Measurements from ENCODE around the gene SLC8A1. TPM values are rescaled to one million over a fixed set of nuclear protein-coding genes. Genes with fewer than 3 reads are reported as not detected.

Gene SLC8A1
- total and polyA plus RNA-seq, 2 donors (not counting 1 experiment from before 2014, with no cell fraction given), result 17.4 to 109 TPM

GRCh38 chr2:40268566-40268965, 183.3 kb downstream of the SLC8A1 start:
- H2AFZ ChIP-seq (ENCODE audit: low read length), result no peak overlapping the region
- no peak overlapping the region for H3K4me2 ChIP-seq (ENCODE audit: extremely low read depth, insufficient read depth, low read length)
- no peaks in the 10 kb centered on the region for H3K4me1 ChIP-seq (ENCODE audit: control insufficient read depth, extremely low read depth, insufficient read depth, low read length)
- TF ChIP-seq EZH2 (IDR thresholded peaks at IDR 0.05; ENCODE audit: low read length, missing control alignments), result no peak
- TF ChIP-seq CTCF (conservative IDR thresholded peaks at IDR 0.05 in 1 of 2, IDR thresholded peaks at IDR 0.05 in 1 of 2; ENCODE audit: low read depth in 1 of 2, low read length in 2 of 2), result no peak
- H3K9ac ChIP-seq (ENCODE audit: insufficient read depth, low read length), result no peak overlapping the region
- H3K27ac ChIP-seq (ENCODE audit: insufficient read depth, low read length), result no peak overlapping the region
- H3K9me3 ChIP-seq (ENCODE audit: control insufficient read depth, insufficient read depth, low read depth, low read length), result no peaks in the 10 kb centered on the region
- no peaks in the 10 kb centered on the region for H3K27me3 ChIP-seq (ENCODE audit: control insufficient read depth, insufficient read depth, low read length)
- no peaks in the 10 kb centered on the region for H4K20me1 ChIP-seq (ENCODE audit: control insufficient read depth, extremely low read depth, insufficient read depth, low read length)
- no peaks in the 10 kb centered on the region for H3K79me2 ChIP-seq (ENCODE audit: control insufficient read depth, insufficient read depth, low read length)
- H3K4me3 ChIP-seq (replicated peaks in 1 of 4; ENCODE audit: control extremely low read depth in 1 of 4, insufficient read depth in 1 of 4, low read depth in 3 of 4, low read length in 4 of 4), result no peak overlapping the region
- DNase-seq (ENCODE audit: low read depth in 2 of 2), result no peak
- no peaks in the 10 kb centered on the region for H3K36me3 ChIP-seq (ENCODE audit: control insufficient read depth, insufficient read depth, low read length)

- Histone ChIP-seq H3K4me1 (ENCODE audit: control insufficient read depth, extremely low read depth, insufficient read depth, low read length) (no peaks in the 10 kb centered on the region), H4K20me1 (ENCODE audit: control insufficient read depth, extremely low read depth, insufficient read depth, low read length) (no peaks in the 10 kb centered on the region), H3K4me2 (ENCODE audit: extremely low read depth, insufficient read depth, low read length) (no peak overlapping the region), H2AFZ (ENCODE audit: low read length) (no peak overlapping the region), H3K27me3 (ENCODE audit: control insufficient read depth, insufficient read depth, low read length) (no peaks in the 10 kb centered on the region), H3K9me3 (ENCODE audit: control insufficient read depth, insufficient read depth, low read depth, low read length) (no peaks in the 10 kb centered on the region), H3K9ac (ENCODE audit: insufficient read depth, low read length) (no peak overlapping the region), H3K27ac (ENCODE audit: insufficient read depth, low read length) (no peak overlapping the region), H3K79me2 (ENCODE audit: control insufficient read depth, insufficient read depth, low read length) (no peaks in the 10 kb centered on the region), H3K36me3 (ENCODE audit: control insufficient read depth, insufficient read depth, low read length) (no peaks in the 10 kb centered on the region), H3K4me3 (replicated peaks in 1 of 4; ENCODE audit: control extremely low read depth in 1 of 4, insufficient read depth in 1 of 4, low read depth in 3 of 4, low read length in 4 of 4) (no peak overlapping the region)
- TF ChIP-seq CTCF (conservative IDR thresholded peaks at IDR 0.05 in 1 of 2, IDR thresholded peaks at IDR 0.05 in 1 of 2; ENCODE audit: low read depth in 1 of 2, low read length in 2 of 2), result no peak
- TF ChIP-seq EZH2 (IDR thresholded peaks at IDR 0.05; ENCODE audit: low read length, missing control alignments), result no peak
- DNase-seq (ENCODE audit: low read depth in 2 of 2), result no peak
Measured at GRCh38 chr2:40266201-40266600, 185.7 kb downstream of the SLC8A1 start.

GRCh38 chr2:40265602-40266001, 186.3 kb downstream of the SLC8A1 start:
- Histone ChIP-seq H3K27me3 (ENCODE audit: control insufficient read depth, insufficient read depth, low read length) (no peaks in the 10 kb centered on the region), H4K20me1 (ENCODE audit: control insufficient read depth, extremely low read depth, insufficient read depth, low read length) (no peaks in the 10 kb centered on the region), H3K36me3 (ENCODE audit: control insufficient read depth, insufficient read depth, low read length) (no peaks in the 10 kb centered on the region), H3K4me1 (ENCODE audit: control insufficient read depth, extremely low read depth, insufficient read depth, low read length) (no peaks in the 10 kb centered on the region), H3K79me2 (ENCODE audit: control insufficient read depth, insufficient read depth, low read length) (no peaks in the 10 kb centered on the region), H3K4me3 (replicated peaks in 1 of 4; ENCODE audit: control extremely low read depth in 1 of 4, insufficient read depth in 1 of 4, low read depth in 3 of 4, low read length in 4 of 4) (no peak overlapping the region), H2AFZ (ENCODE audit: low read length) (no peak overlapping the region), H3K9ac (ENCODE audit: insufficient read depth, low read length) (no peak overlapping the region), H3K27ac (ENCODE audit: insufficient read depth, low read length) (no peak overlapping the region), H3K4me2 (ENCODE audit: extremely low read depth, insufficient read depth, low read length) (no peak overlapping the region), H3K9me3 (ENCODE audit: control insufficient read depth, insufficient read depth, low read depth, low read length) (no peaks in the 10 kb centered on the region)
- TF ChIP-seq CTCF (conservative IDR thresholded peaks at IDR 0.05 in 1 of 2, IDR thresholded peaks at IDR 0.05 in 1 of 2; ENCODE audit: low read depth in 1 of 2, low read length in 2 of 2) (no peak), EZH2 (IDR thresholded peaks at IDR 0.05; ENCODE audit: low read length, missing control alignments) (no peak)
- DNase-seq (ENCODE audit: low read depth in 2 of 2), result no peak
